HG02973 (cell line): ENCODE results near the gene DCT.

Experiments used
- ATAC-seq: cut with Tn5 transposase; IDR thresholded peaks from one replicate; pipeline ENCODE4 v1.9.1; 2021; ENCODE audit warnings: moderate library complexity; ENCODE audit not compliant: unreplicated experiment

DCT gene

GRCh38 chr13:94454906-94455305 is 24.6 kb downstream of the DCT start:
- ATAC-seq, result no peak

- no peak for ATAC-seq
Observed at GRCh38 chr13:94454334-94454733, 25.1 kb downstream of the DCT start.

- no peak for ATAC-seq
Observed at GRCh38 chr13:94444826-94445225, 34.7 kb downstream of the DCT start.

DNA sequence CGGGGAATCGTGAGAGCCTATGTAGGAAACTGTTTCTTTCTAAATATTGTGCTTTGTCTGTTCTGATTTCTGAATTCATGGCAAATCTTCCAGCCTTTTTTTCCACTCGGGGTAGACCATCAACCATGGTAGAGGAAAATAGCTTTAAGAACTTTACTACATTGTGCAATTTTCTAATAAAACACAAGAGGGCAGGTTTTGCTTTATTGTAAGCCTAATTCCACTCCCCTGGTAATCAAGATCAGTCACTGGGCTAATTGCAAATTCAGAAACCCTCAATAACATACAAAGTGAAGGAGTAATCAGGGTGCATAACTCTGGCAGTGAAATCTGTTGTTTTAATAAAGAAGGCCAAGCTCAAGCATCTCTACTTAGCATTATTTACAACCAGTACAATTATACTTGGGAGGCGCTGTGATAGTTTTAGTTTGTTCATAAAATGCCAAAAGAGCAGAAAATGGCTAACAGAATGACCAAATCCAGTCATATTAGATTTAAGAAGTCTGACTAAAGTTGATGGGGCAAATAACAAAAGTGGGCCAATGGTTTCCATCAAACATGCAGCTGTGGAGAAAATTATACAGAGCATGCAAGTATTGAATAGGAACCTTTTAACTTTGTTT is 43.8 kb downstream of the DCT start:
- peak; percentile 52 for ATAC-seq

- ATAC-seq, result peak; percentile 44
Observed at GRCh38 chr13:94433055-94433961, 46.2 kb downstream of the DCT start.

- ATAC-seq, result no peak
Observed at GRCh38 chr13:94431987-94432386, 47.5 kb downstream of the DCT start.

GRCh38 chr13:94431574-94431973 is 47.9 kb downstream of the DCT start:
- ATAC-seq, result no peak

DNA sequence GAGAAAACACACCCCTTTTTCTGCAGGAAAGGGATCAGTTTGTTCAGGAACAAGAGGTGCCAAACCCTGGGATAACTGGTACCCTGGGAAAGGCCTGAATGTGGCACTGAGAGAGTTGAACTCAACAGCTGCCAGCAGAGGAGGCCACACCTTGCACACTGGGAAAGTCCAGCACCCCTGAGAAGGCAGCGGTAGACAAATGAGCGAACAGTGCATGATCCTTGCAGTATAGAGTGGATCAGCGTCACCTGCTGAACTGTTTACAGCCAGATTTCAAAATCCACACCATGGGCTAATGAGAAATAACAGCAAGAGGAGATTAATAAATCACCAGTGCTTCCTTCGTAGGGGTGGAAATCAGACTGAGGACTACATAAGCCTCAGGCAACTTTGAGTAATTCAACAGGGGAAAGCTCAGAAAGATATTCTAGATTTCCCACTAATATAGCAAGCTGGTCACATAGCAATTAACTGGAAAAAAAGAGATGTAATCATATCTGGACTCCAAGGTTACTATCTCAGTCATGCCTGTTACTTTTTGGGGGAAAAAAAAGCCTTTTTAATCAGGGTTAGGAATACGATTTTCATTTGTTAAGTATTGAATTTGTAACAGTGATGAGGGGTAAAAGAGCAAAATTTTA is 52.0 kb downstream of the DCT start:
- ATAC-seq, result no peak

DNA sequence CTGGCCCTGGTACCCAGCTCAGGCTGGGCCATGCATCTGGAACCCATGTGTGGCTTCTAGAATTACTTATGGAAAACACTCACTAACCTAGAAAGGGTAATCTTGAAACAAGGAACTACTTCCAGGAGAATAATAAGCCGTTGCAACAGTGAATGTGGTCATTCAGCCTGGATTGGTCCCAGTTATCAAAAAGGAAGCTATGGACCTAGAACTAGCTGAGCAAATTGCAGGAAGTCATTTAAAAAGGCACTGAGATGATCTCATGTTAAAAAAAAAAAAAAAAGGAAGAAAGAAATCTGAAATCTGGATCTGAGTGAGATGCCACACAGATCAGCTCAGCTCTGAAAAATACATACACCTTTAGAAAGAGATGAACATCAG is 59.6 kb downstream of the DCT start:
- ATAC-seq, result no peak

GRCh38 chr13:94419304-94419924 is 60.1 kb downstream of the DCT start:
- ATAC-seq, result peak; percentile 75

DNA sequence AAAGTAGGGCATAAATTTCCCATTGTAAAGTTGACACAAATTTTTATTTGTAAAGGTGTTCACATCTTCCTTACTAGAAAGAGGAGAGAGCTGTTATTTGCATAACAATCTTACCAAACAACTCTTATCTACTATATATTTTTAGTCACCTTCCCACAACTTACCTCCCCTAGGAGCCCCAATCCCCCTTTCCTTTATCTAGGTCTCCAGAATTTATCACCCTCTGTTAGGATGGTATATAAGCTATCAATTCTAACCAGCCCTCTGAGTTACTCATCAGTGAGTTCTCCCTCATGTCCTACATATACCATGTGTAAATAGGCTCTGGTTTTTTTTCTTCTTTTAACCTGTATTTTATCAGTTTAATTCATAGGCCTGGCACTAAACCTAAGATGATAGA is 62.2 kb downstream of the DCT start:
- no peak for ATAC-seq

- ATAC-seq, result no peak
Observed at GRCh38 chr13:94416454-94417080, 62.9 kb downstream of the DCT start.

DNA sequence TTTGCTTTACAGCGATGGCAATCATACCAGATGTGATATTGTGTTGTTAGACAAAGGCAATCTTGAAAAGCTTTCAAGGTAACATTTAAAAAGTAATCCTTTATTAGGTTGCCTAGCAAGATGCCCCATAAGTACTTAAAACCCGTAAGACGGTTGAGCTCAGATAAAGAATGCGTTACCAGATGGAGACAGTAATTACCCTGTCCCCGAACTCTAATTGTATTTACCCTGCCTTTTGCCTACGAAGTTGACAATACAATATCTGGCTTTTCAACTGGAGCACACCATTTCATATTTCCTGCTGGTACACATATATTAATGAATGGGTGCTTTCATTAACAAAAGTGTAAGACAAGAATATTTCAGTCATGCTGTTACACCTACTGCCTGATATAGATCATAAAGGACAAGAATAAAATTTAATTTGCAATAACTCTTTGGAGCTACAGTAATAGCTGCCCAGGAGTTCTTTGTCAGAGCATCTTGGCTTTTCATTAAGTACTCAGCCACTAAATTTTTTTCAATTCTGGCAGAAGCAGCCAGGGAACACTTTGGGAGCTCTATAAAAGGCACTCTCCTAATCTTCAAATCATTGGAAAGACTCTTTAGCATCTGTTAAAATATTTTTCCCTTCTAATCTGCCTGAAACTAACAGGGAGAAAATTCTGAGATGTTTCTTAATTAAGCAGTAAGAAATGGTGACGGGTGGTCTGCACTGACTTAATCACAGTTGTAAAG is 63.8 kb downstream of the DCT start:
- no peak for ATAC-seq

GRCh38 chr13:94414708-94415107 is 64.8 kb downstream of the DCT start:
- ATAC-seq, result no peak

GRCh38 chr13:94414141-94414540 is 65.3 kb downstream of the DCT start:
- no peak for ATAC-seq

- no peak for ATAC-seq
Observed at GRCh38 chr13:94413598-94413944, 65.9 kb downstream of the DCT start.

DNA sequence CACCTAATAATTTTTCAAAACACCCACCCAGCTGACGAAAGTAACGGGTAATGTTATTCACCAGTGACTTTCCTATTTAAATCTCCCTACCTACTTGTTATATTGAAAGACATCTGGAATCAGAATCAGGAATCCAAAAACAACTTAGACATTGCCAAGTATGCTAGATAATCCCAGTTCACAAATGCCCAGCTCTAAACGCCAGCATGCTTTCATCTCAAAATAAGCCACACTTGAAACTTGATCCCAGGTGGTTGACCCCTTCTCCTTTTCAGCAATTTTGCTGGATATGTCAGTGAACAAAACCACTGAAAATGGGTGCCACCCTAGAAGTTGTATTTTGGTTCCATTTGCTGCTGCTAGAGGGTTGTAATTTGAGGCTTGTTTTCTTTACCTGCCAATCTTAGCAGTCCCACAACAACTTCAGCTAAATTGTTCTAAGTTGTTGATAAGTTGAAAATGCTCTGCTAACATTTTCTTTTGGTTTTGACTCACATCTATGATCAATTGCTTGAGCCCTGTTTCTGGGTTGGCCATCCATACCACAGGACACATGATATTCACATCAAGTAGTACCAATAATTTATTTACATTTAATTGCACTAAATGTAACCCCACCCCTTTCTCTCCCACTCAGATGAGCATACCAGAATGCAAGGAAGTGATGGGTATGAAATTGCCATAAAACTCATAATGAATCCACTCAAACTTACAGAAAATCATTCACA is 66.4 kb downstream of the DCT start:
- no peak for ATAC-seq

DNA sequence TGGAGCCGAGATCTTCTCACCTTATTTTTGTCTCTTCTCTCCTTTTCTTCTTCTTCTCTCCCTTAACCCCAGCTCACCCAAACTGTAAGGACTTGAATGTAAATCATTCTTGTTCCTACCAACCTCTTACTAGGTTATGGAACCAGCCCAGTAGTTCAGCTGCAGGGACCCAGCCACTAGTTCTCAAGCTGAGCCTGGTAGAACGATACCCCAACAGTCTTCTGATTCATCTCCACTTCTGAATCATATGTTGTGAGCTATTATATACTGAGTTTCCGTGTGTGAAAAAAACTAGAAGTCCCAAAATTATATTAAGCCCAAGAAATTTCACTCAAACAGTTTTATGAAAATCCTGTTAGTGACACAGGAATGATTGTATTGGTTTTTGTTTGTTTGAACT is 67.7 kb downstream of the DCT start:
- ATAC-seq, result no peak

- ATAC-seq, result no peak
Observed at GRCh38 chr13:94408314-94409036, 71.0 kb downstream of the DCT start.
